Psoas muscle (tissue), 8 donors: ENCODE measurements around the gene MRS2. TPM values are rescaled to one million over a fixed set of nuclear protein-coding genes. Genes with fewer than 3 reads are reported as not detected.
"Not testable (repeated sequence)": the region's sequence is repeated elsewhere in the genome, so short reads cannot be mapped to it uniquely, and the experiment has no call there.

Source experiments
- ATAC-seq, 4 donors: fragments of 200-7000 bp; cut with Tn5 transposase; one replicate each; pipeline ENCODE4 v1.9.1; 2020; ENCODE audit warnings: moderate library complexity in 3 of 4, mild to moderate bottlenecking in 2 of 4
- DNase-seq, 2 donors: peaks; one replicate each; pipeline ENCODE4 v3.0.0-alpha.2; 2020
- H3K27ac ChIP-seq: fragments of 200-600 bp; one replicate; pipeline ENCODE4 v1.8.0; 2022
- H3K27me3 ChIP-seq, 3 donors: fragments of 200-600 bp in 1 of 3; one replicate each; pipeline versions ENCODE4 v1.6.1 to v1.8.0; 2013 to 2022; ENCODE audit warnings: low read length in 2 of 3, mild to moderate bottlenecking in 2 of 3, moderate library complexity in 1 of 3; ENCODE audit not compliant: insufficient read depth in 3 of 3
- H3K36me3 ChIP-seq, 2 donors: fragments of 200-600 bp in 1 of 2; one replicate each; pipeline versions ENCODE4 v1.6.1 to v1.8.0; 2013 to 2022; ENCODE audit warnings: low read depth in 1 of 2, mild to moderate bottlenecking in 1 of 2, moderate library complexity in 1 of 2; ENCODE audit not compliant: insufficient read depth in 1 of 2
- H3K4me1 ChIP-seq: fragments of 200-600 bp; one replicate; pipeline ENCODE4 v1.8.0; 2022
- H3K4me3 ChIP-seq: fragments of 200-600 bp; one replicate; pipeline ENCODE4 v1.8.0; 2022; ENCODE audit warnings: mild to moderate bottlenecking
- H3K9me3 ChIP-seq: fragments of 200-600 bp; one replicate; pipeline ENCODE4 v1.8.0; 2022
- WGBS, 3 donors: extraction: QIAGEN DNeasy Blood & Tissue Kit; methylation state at CpG; one replicate each; pipeline versions ENCODE4 v1.1.6 to v1.1.7; 2013; 5-methylcytosine and 5-hydroxymethylcytosine counted together
- intact Hi-C, 2 donors: fragments of 100-400 bp; cut with DNase I; formaldehyde crosslinking; loops; one replicate each; pipeline versions ENCODE4 v1.11.0 to v1.14.2; 2022
- polyA plus RNA-seq, 3 donors: library from polyadenylated mRNA; stranded (reverse); fragments of 200-250 nt; gene quantifications; one replicate each; pipeline ENCODE4 v1.2.3, GENCODE V29; 2013
- total RNA-seq, 4 donors: library from RNA; stranded (reverse); fragmentation: NEBNext Ultra II Directional in 2 of 4; extraction: Animal tissue kit (Norgen Biotek cat#: 25700) in 2 of 4; gene quantifications; one replicate each; pipeline versions ENCODE4 v1.2.1 to v1.2.4, GENCODE V29; 2021 to 2023
- TF ChIP-seq, protein P1 (sequence below): fragments of 200-600 bp; IDR thresholded peaks from one replicate; pipeline ENCODE4 v1.8.0; 2022; ENCODE audit warnings: antibody characterized with exemption
- donor health status: healthy with polysubstance abuse.
- donor health status: DM: no; HTN: no; CAD: no; lungs with moderate emphysema.
- donor health status: Bipolar disorder and iron deficiency.
- donor health status: healthy.
- donor health status: DM: yes; HTN: yes; CAD: no.
- donor health status: DM: no; HTN: no; CAD: no.
- donor health status: DM: no; HTN: no; CAD: no.
- donor health status: DM: yes; HTN: yes; CAD: no.

MRS2 gene
- total and polyA plus RNA-seq, 7 donors, result 26.2 to 52.6 (median 33.4) TPM

DNA sequence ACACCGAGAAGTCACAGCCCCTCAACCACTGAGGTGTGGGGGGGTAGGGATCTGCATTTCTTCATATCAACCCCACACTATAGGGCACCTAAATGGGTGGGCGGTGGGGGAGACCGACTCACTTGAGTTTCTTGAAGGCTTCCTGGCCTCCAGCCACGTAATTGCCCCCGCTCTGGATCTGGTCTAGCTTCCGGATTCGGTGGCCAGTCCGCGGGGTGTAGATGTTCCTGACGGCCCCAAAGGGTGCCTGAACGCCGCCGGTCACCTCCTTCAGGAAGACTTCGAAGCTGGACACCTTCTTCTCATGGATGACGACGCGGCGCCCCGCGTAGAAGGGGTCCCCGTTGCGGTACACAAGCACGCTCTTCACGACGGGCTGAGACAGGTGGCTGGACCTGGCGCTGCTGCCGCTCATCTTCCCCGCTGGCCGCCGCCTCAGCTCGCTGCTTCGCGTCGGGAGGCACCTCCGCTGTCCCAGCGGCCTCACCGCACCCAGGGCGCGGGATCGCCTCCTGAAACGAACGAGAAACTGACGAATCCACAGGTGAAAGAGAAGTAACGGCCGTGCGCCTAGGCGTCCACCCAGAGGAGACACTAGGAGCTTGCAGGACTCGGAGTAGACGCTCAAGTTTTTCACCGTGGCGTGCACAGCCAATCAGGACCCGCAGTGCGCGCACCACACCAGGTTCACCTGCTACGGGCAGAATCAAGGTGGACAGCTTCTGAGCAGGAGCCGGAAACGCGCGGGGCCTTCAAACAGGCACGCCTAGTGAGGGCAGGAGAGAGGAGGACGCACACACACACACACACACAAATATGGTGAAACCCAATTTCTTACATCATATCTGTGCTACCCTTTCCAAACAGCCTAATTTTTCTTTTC is 45.2 kb upstream of the MRS2 start, which contains the start of gene DCDC2:
TSS of gene DCDC2 (minus strand) at position 724 of the 883 bp plus-strand sequence. CDS start at position 415, 309 bp downstream.
- 16 to 24% (median 21%) methylated on average over 59 to 61 of the region's 61 CpGs for WGBS, 3 donors
- TF ChIP-seq, protein P1, sequence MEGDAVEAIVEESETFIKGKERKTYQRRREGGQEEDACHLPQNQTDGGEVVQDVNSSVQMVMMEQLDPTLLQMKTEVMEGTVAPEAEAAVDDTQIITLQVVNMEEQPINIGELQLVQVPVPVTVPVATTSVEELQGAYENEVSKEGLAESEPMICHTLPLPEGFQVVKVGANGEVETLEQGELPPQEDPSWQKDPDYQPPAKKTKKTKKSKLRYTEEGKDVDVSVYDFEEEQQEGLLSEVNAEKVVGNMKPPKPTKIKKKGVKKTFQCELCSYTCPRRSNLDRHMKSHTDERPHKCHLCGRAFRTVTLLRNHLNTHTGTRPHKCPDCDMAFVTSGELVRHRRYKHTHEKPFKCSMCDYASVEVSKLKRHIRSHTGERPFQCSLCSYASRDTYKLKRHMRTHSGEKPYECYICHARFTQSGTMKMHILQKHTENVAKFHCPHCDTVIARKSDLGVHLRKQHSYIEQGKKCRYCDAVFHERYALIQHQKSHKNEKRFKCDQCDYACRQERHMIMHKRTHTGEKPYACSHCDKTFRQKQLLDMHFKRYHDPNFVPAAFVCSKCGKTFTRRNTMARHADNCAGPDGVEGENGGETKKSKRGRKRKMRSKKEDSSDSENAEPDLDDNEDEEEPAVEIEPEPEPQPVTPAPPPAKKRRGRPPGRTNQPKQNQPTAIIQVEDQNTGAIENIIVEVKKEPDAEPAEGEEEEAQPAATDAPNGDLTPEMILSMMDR, result no peak
- Histone ChIP-seq H3K4me1 (peaks cover 7% of the 10 kb centered on the region), H3K36me3 (no peaks in the 10 kb centered on the region), H3K4me3 (peak within 1 kb of the TSS; percentile 45), H3K27ac (no peak within 1 kb of the TSS), H3K27me3 (no peaks in the 10 kb centered on the region), H3K9me3 (no peaks in the 10 kb centered on the region)
- intact Hi-C loops, result no loop called here
- ATAC-seq, result peak in 3 of 4 donors; percentile 35 to 52 (median 35)
- DNase-seq, result peak; percentile 31 to 62

DNA sequence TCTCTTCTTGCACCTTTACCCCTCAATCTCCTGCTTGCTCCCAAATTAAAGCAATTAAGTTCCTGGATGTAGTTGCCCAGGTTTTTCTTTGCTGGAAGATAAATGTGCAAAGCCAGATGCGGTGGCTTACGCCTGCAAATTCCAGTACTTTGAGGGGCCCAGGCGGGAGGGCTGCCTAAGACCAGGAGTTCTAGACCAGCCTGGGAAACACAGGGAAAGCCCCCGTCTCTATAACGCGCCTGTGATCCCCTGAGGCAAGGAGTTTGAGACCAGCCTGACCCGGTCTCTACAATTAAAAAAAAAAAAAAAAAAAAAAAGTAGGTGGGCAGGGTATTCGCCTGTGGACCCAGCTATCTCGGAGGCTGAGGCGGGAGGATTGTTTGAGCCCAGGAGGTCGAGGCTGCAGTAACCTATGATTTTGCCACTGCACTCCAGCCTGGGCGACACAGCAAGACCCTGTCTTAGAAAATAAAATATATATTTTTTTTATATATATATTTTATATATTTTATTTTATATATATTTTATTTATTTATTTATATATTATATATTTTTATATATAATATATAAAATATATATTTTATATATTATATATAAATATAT is 44.4 kb upstream of the MRS2 start:
- no peaks in the 10 kb centered on the region for H3K36me3 ChIP-seq
- H3K4me1 ChIP-seq, result peaks cover 7% of the 10 kb centered on the region
- H3K4me3 ChIP-seq, result peak overlapping the region; percentile 45
- no peak overlapping the region for H3K27ac ChIP-seq
- TF ChIP-seq, protein P1, result no peak
- DNase-seq, result no peak
- H3K27me3 ChIP-seq, result no peaks in the 10 kb centered on the region
- 61 to 62% (median 61%) methylated on average over 12 of the region's 12 CpGs for WGBS, 3 donors
- H3K9me3 ChIP-seq, result no peaks in the 10 kb centered on the region
- ATAC-seq, result peak in 1 of 4 donors; percentile 17
- intact Hi-C loops, result no loop called here

DNA sequence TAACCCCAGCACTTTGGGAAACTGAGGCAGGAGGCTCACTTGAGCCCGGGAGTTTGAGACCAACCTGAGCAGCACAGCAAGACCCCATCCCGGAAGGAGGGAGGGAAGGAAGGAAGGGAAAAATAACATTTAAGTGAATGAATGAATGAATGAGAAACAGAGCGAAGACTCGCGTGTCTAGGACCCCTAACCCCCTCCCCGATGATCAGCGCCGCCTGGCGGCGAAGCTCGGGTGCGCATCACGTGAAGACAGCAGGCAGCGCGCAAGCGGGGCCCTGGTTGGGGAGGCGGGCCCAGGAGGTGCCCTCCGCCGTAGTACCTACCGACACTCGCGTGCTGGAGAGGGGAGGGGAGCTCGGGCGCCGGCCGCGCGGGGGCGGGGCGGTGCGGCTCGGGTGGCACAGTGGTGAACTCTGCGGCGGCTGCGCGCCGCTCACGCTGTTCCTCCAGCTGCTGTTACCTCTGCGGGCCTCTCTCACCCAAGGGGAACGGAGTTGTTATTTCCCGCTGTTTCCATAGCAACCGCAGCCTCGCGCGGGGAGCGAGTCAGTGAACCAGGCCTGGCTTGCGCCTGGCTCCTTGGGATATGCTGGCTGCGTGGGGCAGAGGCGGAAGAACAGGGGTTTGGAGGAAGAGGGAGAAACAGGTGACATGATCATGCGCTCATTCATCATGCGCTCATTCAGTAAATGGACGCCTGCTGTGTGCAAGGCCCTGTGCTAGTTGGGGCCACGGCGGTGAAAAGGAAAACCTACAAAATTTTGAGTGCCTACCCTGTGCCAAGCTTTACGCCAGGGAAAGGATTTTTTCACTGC is 42.9 kb upstream of the MRS2 start:
- Histone ChIP-seq H3K36me3 (no peaks in the 10 kb centered on the region), H3K9me3 (no peaks in the 10 kb centered on the region), H3K27me3 (no peaks in the 10 kb centered on the region), H3K4me1 (peaks cover 7% of the 10 kb centered on the region), H3K27ac (peak overlapping the region; percentile 16), H3K4me3 (peak overlapping the region; percentile 69)
- TF ChIP-seq, protein P1, result peak; percentile 69
- intact Hi-C loops, result no loop called here
- DNase-seq (peak; percentile 66 to 82), ATAC-seq (peak; percentile 82 to 92 (median 90))
- 5 to 6% (median 5%) methylated on average over 34 to 55 of the region's 55 CpGs for WGBS, 3 donors

DNA sequence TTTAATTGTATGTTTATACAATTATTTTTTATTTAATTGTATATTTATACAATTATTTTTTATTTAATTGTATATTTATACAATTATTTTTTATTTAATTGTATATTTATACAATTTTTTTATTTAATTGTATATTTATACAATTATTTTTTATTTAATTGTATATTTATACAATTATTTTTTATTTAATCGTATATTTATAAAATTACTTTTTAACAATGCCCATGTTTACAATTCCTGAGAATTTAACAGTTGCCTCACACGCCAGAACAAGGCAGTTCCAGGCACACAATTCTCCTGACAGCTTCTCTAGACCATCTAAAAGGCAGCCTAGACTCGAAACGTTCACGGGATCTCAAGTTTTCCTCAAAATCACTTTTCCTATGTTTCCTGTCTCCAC is 40.4 kb upstream of the MRS2 start:
- WGBS, 3 donors, result 83 to 86% (median 85%) methylated on average over 5 of the region's 5 CpGs
- ATAC-seq, H3K4me3 ChIP-seq, intact Hi-C loops, H3K27me3 ChIP-seq, DNase-seq, H3K4me1 ChIP-seq, H3K27ac ChIP-seq, H3K9me3 ChIP-seq, H3K36me3 ChIP-seq: not testable (repeated sequence)

DNA sequence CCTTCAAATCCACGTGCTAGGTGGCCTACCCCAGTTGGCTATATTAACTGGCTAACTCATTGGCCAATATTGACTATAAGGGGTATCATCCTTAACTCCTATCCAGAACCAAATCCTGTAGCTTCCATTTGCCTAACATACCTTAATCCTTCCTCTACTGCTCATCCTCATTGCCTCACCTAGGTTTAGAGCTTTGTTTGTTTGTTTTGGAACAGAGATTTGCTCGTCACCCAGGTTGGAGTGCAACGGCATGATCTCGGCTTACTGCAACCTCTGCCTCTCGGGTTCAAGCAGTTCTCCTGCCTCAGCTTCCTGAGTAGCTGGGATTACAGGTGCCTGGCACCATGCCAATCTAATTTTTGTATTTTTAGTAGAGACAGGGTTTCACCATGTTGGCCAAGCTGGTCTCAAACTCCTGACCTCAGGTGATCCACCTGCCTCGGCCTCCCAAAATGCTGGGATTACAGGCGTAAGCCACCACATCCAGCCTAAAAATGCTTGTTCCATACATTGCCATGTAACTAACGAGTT is 37.6 kb upstream of the MRS2 start:
- H3K36me3 ChIP-seq, DNase-seq, ATAC-seq, intact Hi-C loops, H3K4me3 ChIP-seq, H3K9me3 ChIP-seq, H3K27ac ChIP-seq, H3K4me1 ChIP-seq, H3K27me3 ChIP-seq: not testable (repeated sequence)
- 74 to 82% (median 78%) methylated on average over 8 of the region's 8 CpGs for WGBS, 3 donors
